UCSD-AML1 (cell line): ENCODE results near the gene SIGLEC9.

Experiments
- DNase-seq: peaks from one replicate; lab custom pipeline; 2025; ENCODE audit not compliant: unreplicated experiment; lab: John Stamatoyannopoulos, UW

The SIGLEC9 gene

GRCh38 chr19:51096473-51097165, 28.1 kb upstream of the SIGLEC9 start:
- no peak for DNase-seq

- DNase-seq, result peak; percentile 55
These were observed 27.5 kb upstream of the SIGLEC9 start for GRCh38 chr19:51097166-51097738.

DNA sequence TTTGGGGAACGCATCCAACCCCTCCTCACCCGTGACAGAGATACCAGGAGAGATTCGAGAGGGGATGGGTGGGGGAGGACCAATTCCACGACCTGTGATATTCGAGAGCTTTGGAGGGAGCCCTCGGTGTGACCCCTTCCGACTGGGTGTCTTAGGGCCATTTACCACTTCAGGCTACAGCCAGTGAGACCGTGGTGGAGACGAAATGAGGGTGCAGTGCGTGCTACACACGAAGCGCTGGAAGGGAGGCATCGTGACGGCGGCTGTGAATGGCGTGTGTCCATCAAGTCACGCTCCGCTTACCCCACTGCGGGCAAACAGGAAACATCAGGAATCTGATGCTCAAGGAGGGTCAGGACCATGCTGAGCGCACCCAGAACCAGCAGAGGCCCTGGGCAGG, 26.9 kb upstream of the SIGLEC9 start:
- DNase-seq, result no peak

GRCh38 chr19:51098365-51099046, 26.2 kb upstream of the SIGLEC9 start:
- DNase-seq, result no peak

DNA sequence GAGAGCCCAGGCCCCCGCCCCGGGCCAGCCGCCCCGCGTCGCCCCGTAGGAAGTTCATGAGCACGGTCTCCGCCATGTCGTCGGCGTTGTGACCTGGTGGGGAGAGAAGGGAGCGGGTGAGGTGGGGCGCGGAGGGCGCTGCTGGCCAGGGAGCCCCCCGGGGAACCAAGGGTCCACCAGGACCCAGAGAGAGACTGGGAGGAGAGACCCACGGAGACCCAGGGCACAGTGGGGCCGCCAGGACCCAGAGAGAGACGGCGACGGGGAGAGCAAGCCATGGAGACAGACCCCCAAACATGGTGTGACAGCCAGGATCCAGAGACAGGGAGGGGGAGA, 25.7 kb upstream of the SIGLEC9 start:
- no peak for DNase-seq

GRCh38 chr19:51100601-51101000, 24.1 kb upstream of the SIGLEC9 start:
- no peak for DNase-seq

DNA sequence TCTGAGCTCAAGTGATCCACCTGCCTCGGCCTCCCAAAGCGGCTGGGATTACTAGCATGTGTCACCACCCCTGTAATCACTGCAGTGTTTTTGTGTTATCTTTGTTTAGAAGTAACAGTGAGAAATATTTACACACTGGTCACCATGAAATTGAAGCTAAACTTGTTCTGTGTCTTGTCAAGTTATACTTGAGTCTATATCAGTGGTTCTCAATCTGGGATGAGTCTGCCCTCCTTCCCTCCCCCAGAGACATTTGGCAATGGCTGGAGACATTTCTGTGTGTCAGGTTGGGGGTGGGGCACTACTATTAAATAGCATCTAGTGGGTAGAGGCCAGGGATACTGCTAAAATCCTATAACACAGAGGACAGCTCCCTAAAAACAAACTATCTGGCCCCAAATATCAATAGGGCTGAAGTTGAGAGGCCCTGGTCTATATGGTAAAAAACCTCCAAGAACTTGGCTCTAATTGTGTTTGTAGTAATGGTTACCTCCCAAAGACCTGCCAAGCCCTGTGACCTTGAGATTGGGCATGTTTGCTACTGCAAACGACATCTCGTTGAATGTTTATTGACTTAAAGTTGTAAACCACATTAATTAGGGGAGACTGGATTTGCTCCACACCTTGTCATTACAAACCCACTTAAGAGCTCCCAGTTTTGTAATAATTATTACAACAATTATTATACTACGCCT, 23.4 kb upstream of the SIGLEC9 start:
- no peak for DNase-seq

DNA sequence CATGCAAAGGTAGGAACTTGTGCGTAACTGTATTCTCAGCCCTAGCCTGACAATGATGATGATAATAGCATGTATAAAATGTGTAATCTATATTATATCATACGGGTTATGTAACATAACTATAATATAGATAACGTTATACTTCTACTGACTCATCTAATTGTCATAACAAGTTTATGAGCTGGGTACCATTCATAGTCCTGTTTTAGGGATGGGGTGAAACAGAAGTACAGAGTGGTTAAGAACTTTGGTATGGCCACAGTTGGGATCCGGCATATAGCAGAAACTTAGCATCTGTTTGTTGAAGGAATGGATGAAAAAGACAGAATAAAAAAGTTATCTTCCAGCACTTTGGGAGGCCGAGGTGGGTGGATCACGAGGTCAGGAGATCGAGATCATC, 21.7 kb upstream of the SIGLEC9 start:
- DNase-seq, result no peak

DNA sequence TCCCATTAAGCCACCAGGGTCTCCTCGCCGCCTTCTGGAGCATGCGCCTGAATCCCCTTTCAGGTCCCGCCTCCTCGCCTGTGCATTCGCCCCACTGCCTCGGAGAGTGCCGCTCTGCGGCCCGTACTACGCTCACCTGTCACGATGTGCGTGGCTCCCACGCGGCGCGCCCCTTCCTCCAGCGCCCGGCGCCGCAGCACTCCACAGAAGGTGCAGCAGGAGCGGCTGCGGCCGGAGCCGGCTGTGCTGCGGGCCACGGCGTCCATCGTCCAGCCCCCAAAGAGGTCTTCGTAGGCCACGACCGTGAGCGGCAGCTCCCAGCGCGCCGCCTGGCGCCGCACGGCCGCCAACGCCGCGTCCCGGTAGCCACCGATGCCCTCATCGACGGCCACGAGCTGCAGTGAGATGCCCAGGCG, 20.8 kb upstream of the SIGLEC9 start:
- no peak for DNase-seq

GRCh38 chr19:51107406-51108065, 17.2 kb upstream of the SIGLEC9 start:
- DNase-seq, result no peak

- peak; percentile 99 for DNase-seq
These were observed 16.5 kb upstream of the SIGLEC9 start, which contains the start of gene CTU1 for GRCh38 chr19:51108066-51108804. CTU1 (minus strand) TSS chr19:51108409; CDS start chr19:51104569, 3,840 bp downstream.

DNA sequence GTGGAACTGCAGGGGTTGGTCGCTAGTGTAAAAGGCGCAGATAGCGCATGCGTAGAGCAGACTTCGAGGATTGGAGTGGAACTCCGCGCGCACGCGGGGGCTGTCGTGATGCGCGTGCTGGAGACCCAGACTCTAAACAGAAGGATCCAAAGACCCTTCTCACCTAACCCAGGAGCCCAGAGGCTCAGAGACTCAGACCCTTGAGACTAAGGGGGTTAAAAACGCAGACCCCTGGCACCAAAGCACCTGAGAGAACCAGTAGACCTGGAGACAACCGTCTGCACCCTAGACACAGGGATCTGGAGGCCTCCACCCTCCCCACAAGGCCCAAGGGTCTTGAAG, 15.9 kb upstream of the SIGLEC9 start:
- DNase-seq, result no peak

DNA sequence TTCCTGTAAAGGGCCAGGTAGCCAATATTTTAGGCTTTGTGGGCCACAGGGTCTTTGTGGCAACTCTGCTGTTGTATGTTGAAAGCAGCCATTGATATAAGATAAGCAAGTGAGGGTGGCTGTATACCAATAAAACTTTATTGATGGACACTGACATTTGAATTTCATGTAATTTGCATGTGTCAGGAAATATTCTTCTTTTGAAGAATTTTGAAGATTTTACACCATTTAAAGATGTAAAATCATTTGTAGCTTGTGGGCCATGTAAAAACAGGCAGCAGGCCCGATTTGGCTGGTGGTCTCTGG, 14.1 kb upstream of the SIGLEC9 start:
- DNase-seq, result no peak

DNA sequence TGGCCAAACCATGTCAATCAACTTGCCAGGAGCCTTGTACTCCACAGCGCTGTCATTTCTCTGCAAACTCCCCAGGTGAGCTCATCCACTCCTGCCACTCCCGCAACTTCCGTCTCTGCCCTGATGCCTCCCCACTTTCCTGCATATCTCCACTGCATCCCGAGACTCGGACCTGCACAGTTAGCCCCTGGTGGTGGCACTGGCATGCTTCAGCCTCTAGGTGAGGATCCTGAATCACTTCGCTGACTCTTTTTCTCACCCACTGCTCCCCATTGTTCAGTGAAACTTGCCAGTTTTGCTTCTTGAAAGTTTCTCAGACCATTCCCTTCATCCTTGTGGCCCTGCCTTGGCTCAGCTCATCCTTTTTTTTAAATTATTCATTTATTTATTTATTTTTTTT, 13.1 kb upstream of the SIGLEC9 start:
- peak; percentile 38 for DNase-seq

DNA sequence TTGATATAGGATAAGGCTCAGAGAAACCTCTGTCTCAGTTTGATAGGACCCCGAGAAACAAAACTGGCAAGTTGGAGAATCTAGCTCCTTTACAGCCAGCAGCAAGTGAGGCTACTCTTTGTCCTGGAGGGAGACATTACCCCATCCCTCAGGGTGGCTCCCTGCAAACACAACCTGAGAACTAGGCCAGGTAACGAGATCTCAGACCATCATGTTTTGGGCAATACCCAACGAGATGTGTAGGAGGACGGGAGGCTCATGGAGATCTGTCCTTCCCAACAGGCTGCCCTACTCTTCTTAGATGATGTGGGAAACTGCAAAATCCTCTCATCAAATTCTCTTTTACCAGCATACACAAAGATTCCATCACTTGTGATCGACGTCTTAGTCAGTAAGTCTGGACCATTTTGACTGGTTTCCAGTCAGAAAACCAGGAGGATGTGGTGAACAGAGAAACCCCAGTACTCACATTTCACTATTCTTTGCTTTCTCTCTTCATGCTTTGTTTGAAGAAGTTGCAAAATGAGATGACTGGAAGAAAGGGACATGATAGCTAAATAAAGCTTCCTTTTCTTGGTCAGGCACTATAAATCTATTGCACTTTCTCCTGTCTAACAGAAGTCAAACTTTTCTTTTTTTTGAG, 10.5 kb upstream of the SIGLEC9 start:
- DNase-seq, result no peak

DNA sequence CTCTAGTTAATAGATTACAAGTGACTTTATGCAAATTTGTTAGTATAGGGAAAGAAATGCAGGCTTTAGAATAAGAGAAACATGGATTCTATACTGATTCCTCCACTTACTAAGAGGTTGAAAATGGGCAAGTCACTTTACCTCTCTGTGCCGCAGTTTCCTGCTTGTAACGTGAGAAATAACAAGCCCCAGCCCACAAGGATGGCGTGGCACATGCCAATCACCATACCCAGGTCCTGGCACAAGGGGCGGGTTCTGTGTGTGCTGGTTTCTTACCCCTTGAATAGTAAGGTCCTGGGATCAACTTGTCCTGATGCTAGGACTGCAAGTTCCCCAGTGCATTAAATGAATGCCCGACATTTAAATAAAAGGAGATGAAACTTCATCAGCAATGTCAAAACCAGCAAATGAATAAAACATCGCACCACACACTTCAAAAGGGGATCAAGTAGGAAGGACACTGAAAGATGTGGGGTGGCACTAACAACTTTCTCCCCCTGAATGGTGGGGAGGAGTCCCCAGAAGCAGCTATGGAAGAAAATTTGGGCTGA, 7.9 kb upstream of the SIGLEC9 start:
- no peak for DNase-seq

- no peak for DNase-seq
These were observed 5.6 kb upstream of the SIGLEC9 start for GRCh38 chr19:51119101-51119500.

DNA sequence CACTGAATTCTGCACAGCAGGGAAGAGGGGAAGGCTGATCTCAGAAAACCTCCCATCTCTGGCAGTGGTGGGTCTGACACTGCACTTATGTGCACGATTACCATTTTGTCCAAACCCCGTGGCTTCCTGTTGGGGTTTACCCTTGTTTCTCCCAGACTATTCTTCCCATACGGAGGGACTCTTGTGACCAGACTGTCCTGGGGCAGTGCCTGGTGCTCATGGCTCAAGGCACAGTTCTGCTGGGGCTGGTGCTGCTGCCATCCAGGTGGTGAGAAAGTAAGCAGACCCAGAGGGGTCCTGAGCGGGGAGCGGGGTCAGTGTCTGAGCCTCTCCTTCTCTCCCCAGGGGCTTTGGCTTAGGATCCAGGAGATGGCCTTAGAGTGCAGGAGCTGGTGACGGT, 5.1 kb upstream of the SIGLEC9 start:
- no peak for DNase-seq

GRCh38 chr19:51120160-51120559, 4.5 kb upstream of the SIGLEC9 start:
- DNase-seq, result no peak

- DNase-seq, result no peak
These were observed 3.4 kb upstream of the SIGLEC9 start for GRCh38 chr19:51121257-51121656.
